Type B pancreatic cell (in vitro differentiated cells): ENCODE measurements around the gene IL1RL1. TPM values are rescaled to one million over a fixed set of nuclear protein-coding genes. Genes with fewer than 3 reads are reported as not detected.

Experiments
- DNase-seq: peaks from one replicate; pipeline ENCODE4 v3.0.0; 2021; ENCODE audit warnings: mixed read lengths; ENCODE audit not compliant: unreplicated experiment; ENCODE audit errors: extremely low spot score
- H3K27ac Mint-ChIP-seq: 2 replicates; pipeline ENCODE4 v1.8.0; 2021; ENCODE audit warnings: mild to moderate bottlenecking, mixed read lengths
- H3K27me3 Mint-ChIP-seq: 2 replicates; pipeline ENCODE4 v1.8.0; 2021; ENCODE audit warnings: mixed read lengths
- H3K36me3 Mint-ChIP-seq: 2 replicates; pipeline ENCODE4 v1.8.0; 2021; ENCODE audit warnings: mixed read lengths
- H3K4me1 Mint-ChIP-seq: one replicate; pipeline ENCODE4 v1.8.0; 2021; ENCODE audit warnings: mixed read lengths; ENCODE audit not compliant: unreplicated experiment
- H3K4me3 Mint-ChIP-seq: 2 replicates; pipeline ENCODE4 v1.8.0; 2021; ENCODE audit warnings: mild to moderate bottlenecking, mixed read lengths
- H3K9me3 Mint-ChIP-seq: 2 replicates; pipeline ENCODE4 v1.8.0; 2021; ENCODE audit warnings: mixed read lengths
- CTCF ChIP-seq: fragments of 200-600 bp; sonication (generic); conservative IDR thresholded peaks from 2 replicates; pipeline ENCODE4 v1.5.0; 2021; ENCODE audit warnings: antibody characterized with exemption, mild to moderate bottlenecking
- total RNA-seq: library from RNA; stranded (reverse); gene quantifications from 2 replicates; pipeline ENCODE4 v1.2.1, GENCODE V29; 2021; ENCODE audit warnings: low replicate concordance

IL1RL1 gene
- total RNA-seq, 1 donor from 2014 or later: not detected

GRCh38 chr2:102391565-102391964 is 80.2 kb downstream of the IL1RL1 start:
- no peak for DNase-seq
- Mint-ChIP-seq H3K27me3 (peaks cover 7% of the 10 kb centered on the region), H3K36me3 (no peaks in the 10 kb centered on the region), H3K27ac (no peak overlapping the region), H3K4me1 (no peaks in the 10 kb centered on the region), H3K9me3 (no peaks in the 10 kb centered on the region), H3K4me3 (no peak overlapping the region)
- no peak for TF ChIP-seq CTCF

GRCh38 chr2:102392096-102392495 is 80.7 kb downstream of the IL1RL1 start:
- Mint-ChIP-seq H3K4me3 (no peak overlapping the region), H3K4me1 (no peaks in the 10 kb centered on the region), H3K27ac (no peak overlapping the region), H3K36me3 (no peaks in the 10 kb centered on the region), H3K27me3 (peaks cover 7% of the 10 kb centered on the region), H3K9me3 (no peaks in the 10 kb centered on the region)
- TF ChIP-seq CTCF: no peak
- DNase-seq: no peak

GRCh38 chr2:102392942-102393341 is 81.6 kb downstream of the IL1RL1 start:
- TF ChIP-seq CTCF: no peak
- no peaks in the 10 kb centered on the region for H3K9me3 Mint-ChIP-seq
- no peak for DNase-seq
- no peaks in the 10 kb centered on the region for H3K36me3 Mint-ChIP-seq
- no peak overlapping the region for H3K27ac Mint-ChIP-seq
- no peak overlapping the region for H3K4me3 Mint-ChIP-seq
- H3K4me1 Mint-ChIP-seq: no peaks in the 10 kb centered on the region
- H3K27me3 Mint-ChIP-seq: peaks cover 7% of the 10 kb centered on the region

- H3K27ac Mint-ChIP-seq: no peak overlapping the region
- no peaks in the 10 kb centered on the region for H3K36me3 Mint-ChIP-seq
- H3K4me1 Mint-ChIP-seq: no peaks in the 10 kb centered on the region
- TF ChIP-seq CTCF: no peak
- no peaks in the 10 kb centered on the region for H3K9me3 Mint-ChIP-seq
- no peak for DNase-seq
- H3K27me3 Mint-ChIP-seq: peaks cover 7% of the 10 kb centered on the region
- no peak overlapping the region for H3K4me3 Mint-ChIP-seq
These were observed 84.6 kb downstream of the IL1RL1 start for GRCh38 chr2:102396012-102396411.

GRCh38 chr2:102397209-102397608 is 85.8 kb downstream of the IL1RL1 start:
- Mint-ChIP-seq H3K27ac (no peak overlapping the region), H3K9me3 (no peaks in the 10 kb centered on the region), H3K4me1 (no peaks in the 10 kb centered on the region), H3K4me3 (no peak overlapping the region), H3K27me3 (peaks cover 7% of the 10 kb centered on the region), H3K36me3 (no peaks in the 10 kb centered on the region)
- no peak for DNase-seq
- TF ChIP-seq CTCF: no peak
